SK-N-SH (cell line): ENCODE results near the gene GRK1.

Experiments
- CHD2 ChIP-seq: fragments of 150-350 bp; IDR thresholded peaks from 2 replicates; pipeline ENCODE4 v1.6.1; 2018; ENCODE audit warnings: low read length; ENCODE audit not compliant: partially characterized antibody
- GABPA ChIP-seq: IDR thresholded peaks from 2 replicates; pipeline ENCODE4 v1.4.0; 2012; ENCODE audit warnings: low read depth, mild to moderate bottlenecking
- JUND ChIP-seq: IDR thresholded peaks from 2 replicates; pipeline ENCODE4 v1.4.0; 2012
- SIN3A ChIP-seq: IDR thresholded peaks from 2 replicates; pipeline ENCODE4 v1.6.1; 2012; ENCODE audit warnings: low read depth, mild to moderate bottlenecking, low read length, moderate library complexity, borderline replicate concordance
- SMC3 ChIP-seq: IDR thresholded peaks from 2 replicates; pipeline ENCODE4 v1.6.1; 2012; ENCODE audit warnings: low read depth, low read length, improper control_type of control experiment
- TAF1 ChIP-seq: IDR thresholded peaks from 2 replicates; pipeline ENCODE4 v1.6.1; 2012; ENCODE audit warnings: low read depth, mild to moderate bottlenecking, low read length, moderate library complexity, borderline replicate concordance

DNA sequence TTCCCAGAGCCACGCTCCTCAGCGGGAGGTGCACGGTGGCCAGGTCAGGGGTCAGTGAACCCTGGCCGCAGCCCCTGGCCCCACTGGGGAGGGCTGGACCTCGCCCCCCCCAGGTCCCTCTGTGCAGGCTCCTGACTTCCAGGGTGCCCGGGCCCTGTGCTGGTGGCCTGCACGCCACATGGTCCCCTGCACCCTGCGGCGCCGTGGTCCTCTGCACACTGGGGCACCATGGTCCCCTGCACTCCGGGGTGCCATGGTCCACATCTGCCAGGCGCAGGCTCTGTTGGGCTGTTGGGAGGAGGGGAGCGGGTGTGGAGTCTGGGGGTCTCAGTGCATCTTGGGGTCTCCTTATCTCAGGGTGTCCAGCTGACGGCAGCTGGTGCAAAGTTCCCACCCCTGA, 68.7 kb downstream of the GRK1 start:
- TF ChIP-seq JUND: no peak
- no peak for TF ChIP-seq CHD2
- TF ChIP-seq SIN3A: no peak
- no peak for TF ChIP-seq TAF1
- no peak for TF ChIP-seq SMC3
- no peak for TF ChIP-seq GABPA
